Islet precursor cell (in vitro differentiated cells): ENCODE data around the gene FNDC3B.

Experiments used
- DNase-seq: peaks from one replicate; pipeline ENCODE4 v3.0.0-alpha.2; 2018

The FNDC3B gene

DNA sequence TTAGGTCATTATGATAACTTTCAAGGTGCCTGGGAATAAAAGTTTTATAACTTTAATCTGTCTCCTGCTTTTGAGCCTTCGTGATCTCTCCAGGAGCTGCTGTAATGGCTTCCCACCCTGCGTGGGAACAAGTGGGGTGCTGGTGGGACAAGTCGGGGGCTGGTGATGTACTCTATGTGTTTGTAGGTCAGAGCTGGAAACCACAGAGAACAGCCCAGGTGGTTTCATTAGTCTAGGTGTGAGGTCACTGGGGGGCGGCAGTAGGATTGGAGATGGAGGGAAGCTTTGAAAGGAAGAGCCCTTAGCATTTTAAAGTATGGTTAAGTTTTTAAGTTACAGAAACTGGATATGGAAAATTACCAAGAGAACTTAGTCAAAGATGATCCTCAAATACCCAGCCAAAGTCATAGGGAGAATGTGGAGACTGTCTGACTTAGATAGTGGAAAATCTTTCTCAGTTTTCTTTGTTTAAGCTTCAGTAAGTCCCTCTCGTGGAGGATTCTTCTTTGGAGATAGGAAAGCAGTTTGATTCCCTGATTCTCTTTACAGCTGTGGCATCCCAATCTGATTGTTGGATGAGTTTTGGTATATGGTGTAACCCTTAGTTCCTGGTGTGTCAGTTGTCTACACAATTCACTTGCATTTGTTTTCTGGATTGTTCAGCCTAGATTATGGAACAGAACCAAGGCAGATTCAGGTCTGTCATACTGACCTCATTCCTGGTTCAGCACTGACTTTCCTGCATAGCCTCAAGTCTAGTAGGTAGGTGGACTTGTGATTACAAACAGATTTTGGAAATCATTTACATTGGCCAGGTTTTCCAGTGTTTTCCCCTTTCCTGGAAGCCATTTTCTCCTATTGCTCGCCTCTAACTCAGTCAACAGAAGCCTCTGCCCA, 115.6 kb downstream of the FNDC3B start:
- no peak for DNase-seq

DNA sequence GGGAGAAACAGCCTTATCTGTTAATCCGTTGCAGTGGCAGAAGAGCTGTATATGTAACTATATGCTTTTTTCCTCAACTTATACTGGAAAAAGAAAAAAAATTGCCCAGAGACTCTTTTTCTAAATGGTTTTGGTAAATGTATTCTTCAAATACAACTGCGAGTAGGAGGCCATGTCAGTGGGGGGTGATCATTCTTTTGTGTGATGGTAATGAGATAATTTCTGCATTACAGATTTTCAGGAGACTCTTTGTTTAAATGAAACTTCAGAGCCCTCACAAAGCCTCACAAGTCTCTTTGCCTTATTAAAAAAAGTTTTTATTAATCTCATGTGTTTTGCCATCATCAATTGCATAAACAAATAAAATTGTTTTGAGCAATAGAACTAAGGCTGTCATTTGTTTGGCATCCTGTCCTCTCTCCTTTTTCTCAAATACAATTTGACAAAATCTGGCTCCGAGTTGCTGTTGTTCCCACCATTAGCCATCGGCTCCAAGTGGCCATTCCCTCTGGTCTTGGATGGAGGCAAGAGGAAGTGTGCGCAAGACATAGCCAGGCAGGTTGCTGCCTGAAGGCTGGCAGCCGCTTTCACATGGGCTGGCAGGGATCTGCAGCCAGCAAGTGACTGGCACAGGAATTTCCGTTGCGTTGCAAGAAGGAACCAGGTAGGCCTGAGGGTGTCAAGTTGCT, 116.7 kb downstream of the FNDC3B start:
- DNase-seq, result no peak

DNA sequence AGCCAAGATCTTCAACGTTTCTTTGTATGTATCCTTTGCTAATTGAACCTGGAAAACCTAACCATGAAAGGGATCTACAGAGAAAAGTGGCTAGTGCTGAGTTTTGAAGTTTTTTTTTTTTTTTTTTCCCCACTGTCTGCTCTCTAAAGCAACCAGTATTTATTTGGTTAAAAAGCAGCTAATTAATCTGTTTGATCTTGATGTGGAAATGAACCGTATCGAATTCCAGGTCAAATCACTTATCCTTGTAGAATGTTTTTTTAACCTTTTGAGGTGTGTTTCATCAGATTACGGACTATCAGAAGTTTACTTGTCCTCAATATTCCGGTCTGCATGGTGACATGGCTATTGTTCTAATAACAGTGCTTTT, 117.2 kb downstream of the FNDC3B start:
- DNase-seq, result no peak

DNA sequence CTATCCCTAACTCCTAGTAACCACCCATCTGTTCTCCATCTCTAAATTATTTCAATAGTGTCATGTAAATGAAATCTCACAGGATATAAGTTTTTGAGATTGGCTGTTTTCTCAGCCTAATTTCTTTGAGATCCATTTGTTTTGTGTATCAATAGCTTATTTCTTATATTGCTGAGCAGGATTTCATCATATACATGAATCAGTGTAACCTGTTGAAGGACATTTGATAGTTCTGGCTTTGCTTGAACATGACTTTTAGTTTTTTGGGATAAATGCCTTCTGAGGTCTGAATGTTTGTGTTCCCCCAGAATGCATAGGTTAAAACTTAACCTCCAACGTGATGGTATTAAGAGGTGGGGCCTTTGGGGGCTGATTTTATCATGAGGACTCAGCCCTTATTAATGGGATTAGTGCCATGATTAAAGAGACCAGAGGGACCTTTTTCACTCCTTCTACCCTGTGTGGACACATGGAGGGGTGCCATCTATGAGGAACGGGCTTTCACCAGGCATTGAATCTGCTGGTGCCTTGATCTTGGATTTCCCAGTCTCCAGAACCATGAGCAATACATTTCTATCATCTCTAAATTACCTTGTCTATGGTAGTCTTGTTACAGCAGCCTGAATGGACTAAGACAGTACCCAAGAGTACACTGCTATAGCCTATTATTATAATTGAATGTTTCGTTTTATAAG, 118.3 kb downstream of the FNDC3B start:
- no peak for DNase-seq

DNA sequence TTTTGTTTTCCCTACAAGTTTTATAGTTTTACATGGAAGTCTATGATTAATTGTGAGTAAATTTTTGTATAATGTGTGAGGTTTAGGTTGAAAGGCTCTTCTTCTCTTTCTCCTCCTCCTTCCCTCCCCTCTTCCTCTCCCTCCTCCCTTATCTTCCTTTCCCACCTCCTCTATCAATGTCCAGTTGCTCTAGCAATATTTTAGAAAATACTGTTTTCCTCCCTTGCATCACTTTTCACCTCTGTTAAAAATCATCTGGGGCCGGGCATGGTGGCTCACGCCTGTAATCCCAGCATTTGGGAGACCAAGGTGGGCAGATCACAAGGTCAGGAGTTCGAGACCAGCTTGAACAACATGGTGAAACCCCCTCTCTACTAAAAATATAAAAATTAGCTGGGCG, 119.4 kb downstream of the FNDC3B start:
- no peak for DNase-seq

DNA sequence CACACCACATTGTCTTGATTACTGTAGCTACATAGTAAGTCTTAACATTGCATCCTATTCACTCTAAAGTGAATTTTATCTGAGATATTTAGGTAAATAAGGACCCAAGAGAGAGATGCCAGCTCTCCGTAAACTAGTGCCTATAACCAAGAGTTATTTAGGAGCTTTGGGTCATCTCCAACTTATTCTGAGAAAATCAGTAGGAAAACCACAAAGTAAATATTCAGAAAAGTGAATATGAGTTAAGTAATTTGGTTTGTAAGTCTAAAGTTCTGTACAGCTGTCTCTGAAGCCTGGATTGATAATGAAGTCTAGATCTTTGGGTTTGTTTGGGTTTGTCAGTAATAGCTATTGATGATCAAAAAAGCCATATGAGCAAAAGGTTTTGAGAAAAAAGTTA, 120.0 kb downstream of the FNDC3B start:
- no peak for DNase-seq

DNA sequence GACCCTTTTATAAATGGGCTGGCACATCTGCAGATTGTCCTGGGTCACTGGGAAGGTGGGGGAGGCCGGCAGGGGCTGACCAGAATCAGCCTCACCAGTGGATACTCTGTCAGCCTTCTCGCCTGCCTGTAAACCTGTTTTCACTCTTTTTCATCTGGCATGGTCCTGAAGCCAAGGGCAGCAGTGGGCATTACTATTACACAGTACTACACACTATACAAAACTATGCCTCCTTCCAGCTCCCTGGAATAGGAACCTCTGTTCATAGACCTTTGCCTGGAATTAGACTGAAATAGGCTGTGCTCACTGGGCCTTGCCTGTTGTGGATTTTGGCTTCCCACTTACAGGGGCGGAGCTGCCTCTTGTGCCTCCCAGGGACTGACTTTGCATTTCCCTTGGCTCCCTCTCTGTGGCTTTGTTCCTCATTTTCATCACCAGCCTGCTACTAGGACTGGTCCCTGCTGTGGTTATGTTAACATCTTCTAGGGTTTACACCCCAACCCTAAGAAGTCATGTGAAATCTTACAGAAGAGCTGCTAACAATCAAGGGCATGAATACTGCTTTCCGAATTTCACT, 120.7 kb downstream of the FNDC3B start:
- DNase-seq, result no peak

DNA sequence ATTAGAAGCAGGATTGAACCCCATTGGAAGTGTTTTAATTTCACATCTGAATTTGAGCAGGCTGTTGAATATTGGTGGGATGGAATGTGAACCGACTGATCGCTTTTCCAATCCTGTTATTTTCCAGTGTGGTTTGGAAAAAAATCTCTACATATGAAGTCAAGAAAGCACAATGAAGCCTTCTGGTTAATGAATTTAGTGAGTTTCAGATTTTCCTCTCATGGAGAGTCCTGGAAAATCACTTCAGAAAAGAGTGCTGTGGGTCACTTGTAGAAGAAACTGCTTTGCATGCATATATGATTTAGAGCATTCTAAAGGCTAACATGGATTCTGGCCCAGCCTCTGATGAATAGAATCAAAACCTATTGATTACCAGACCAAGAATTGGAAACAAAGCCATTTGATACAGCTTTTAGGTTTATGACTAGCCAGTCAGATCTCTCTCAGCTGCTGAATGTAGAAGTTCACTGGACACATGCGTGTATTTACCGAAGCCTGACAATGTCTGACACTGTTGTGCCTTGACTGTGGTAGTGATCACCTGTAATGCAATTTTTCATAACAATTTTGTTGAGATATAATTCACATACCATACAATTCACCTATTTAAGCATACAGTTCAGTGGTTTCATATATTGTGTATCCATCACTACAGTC, 121.9 kb downstream of the FNDC3B start:
- DNase-seq, result no peak

DNA sequence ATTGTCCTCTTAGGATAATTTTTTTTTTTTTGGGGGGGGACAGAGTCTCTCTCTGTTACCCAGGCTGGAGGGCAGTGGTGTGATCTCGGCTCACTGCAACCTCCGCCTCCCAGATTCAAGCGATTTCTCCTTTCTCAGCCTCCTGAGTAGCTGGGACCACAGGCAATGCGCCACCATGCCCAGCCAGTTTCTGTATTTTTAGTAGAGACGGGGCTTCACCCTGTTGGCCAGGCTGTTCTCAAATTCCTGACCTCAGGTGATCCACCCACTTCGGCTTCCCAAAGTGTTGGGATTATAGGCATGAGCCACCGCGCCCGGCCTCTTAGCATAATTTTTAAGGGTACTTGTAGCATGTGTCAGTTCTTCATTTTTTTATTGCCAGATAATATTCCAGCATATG, 122.6 kb downstream of the FNDC3B start:
- no peak for DNase-seq

DNA sequence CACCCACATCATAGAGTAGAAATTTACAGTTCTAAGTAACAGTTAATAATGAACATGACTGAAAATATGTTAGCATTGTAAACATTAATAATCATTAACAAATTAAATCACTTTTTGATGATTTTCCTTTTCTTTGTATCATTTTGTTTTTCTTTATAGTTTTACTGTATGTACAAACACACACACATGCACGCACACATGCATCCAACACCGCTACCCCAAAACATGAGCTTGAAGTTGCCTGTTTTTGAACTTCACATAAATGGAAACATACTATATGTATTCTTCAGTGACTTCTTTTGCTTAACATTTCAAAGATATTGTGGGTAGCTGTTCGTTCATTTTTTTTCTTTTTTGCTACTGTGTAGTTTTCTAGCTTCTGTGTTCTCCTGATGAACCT, 123.9 kb downstream of the FNDC3B start:
- no peak for DNase-seq

DNA sequence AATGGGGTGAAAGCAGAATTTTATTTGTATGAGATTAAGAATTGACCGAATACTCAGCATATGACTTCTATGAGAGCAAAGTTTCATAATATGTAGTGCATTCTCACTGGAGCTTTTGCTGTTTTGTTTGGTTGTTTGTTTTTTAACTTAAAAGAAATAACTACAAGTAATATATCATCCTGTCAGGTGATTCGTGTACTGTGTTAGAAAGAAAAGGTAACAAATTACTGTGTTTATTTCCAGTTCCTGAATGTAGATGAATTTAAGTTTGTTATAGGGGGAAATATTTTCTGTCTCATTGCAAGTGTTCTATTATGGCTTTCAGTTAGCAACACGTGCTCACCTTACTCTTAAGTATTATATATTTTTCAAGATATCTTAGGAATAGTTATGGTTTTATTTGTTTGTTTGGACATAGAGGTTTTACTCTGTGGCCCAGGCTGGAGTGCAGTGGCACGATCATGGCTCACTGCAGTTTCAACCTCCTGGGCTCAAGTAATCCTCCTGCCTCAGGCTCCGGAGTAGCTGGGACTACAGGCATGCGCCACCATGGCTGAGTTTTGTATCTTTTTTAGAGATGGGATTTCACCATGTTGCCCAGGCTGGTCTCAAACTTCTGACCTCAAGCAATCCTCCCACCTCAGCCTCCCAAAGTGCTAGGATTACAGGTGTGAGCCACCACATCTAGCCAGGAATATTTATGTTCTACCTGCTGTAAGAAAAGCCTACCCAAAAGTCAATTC, 125.4 kb downstream of the FNDC3B start:
- DNase-seq, result no peak

DNA sequence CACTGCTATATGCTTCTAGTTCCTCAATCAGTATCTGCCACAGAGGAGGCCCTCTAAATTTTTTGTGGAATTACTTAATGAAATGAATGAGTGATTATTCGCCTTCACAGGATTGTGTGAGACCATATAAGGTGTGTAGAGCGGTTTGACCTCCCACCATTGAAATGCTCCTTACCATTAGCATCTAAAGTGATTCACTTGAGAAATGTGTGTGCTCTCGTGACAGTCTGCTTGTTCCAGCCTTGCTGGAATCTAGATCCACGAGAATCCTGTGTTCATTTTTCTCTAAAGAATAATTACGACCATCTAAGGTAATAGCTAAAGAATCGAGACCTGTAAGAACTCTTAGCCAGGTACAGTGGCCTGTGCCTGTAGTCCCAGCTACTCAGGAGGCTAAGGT, 126.9 kb downstream of the FNDC3B start:
- DNase-seq, result no peak

DNA sequence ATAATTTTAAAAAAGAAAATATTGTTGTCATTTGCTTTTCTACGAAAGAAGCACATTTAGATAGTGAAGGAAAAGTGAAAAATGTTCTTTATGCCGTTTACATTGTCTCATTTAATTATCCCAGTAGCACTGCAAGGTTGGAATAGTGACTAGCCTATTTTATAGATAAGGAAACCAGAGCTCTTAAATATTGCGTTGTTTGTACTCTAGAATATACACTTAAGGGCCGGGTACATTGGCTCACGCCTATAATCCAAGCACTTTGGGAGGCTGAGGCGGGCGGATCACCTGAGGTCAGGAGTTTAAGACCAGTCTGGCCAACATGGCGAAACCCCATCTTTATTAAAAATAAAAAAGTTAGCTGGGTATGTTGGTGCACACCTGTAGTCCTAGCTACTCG, 127.5 kb downstream of the FNDC3B start:
- DNase-seq, result no peak

DNA sequence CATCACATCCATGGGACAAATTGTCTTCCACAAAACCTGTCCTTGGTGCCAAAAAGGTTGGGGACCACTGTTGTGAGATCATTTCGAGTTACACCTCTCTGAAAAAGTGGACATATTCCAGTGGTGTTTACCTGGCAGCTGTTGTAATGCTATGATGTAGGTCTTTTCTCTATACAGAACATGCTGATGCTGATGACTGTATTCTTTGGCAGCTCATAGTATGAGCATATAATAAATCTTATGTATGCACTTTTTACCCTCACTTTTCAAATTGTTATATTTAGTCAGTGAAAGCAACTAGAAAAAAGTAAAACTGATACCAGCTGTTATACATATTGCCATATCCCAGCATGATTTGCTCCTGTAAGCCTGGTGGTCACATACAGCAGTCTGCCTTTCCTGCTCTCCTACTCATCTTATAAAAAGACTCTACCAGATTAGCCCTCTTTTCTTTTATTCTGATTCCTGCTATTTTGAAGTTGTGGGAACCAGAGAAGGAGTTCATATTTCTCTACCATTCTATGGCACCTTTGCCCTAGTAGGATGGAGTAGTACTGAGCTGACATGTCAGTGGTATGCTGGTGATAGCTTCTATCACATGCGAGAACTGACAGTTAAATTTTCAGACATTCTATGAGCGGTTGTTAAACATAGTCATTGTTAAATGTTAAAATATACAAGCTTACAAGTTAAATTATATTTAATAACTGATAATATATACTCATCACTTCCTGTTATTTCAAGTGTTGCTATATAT, 128.7 kb downstream of the FNDC3B start:
- no peak for DNase-seq

DNA sequence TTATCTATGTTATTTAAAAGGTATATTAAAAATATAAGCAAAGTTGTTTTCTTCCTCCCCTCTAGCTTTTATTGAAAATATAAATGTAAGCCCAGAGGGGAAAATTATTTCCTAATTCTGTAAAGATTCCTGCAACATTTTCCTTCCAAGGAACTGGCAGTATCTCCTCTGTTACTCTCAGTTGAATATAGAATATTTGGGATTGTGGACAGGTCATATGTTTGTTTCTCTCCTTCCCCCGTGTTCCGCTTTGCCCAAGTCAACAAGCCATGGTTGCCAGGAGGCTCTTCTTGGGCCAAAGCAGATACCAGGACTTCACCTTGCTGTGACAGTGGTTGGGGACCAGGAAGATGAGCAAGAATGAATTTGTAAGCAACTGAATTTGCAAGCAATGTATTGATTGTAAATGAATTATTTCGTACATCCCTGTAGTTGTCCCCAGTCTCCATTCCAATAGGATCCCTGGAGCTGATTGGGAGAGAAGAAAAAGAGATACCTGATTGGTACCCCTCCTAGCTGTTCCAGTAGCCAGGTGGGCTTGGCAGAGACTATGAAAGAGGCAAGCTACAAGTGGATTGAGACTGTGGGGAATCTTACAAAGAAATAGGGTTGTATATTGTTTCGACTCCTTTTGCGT, 130.8 kb downstream of the FNDC3B start:
- no peak for DNase-seq

DNA sequence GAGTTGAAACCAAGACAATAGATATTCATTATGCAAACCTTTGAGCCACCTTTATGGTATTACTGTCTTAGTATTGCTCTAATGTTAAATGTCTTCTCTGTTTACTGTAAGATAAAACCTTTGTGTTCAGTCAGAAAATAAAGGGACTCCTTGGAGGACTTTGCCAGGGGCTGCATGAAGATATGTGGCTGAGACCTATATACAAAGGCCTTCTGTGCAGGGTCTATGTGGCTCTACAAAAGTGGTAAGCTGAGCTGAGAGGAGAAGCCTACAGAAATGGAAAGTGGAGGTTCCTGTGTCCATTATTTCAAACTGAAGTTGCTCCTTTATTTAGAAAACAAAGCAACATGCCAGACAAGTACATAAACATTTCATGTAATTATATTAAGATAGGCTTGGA, 131.5 kb downstream of the FNDC3B start:
- no peak for DNase-seq

DNA sequence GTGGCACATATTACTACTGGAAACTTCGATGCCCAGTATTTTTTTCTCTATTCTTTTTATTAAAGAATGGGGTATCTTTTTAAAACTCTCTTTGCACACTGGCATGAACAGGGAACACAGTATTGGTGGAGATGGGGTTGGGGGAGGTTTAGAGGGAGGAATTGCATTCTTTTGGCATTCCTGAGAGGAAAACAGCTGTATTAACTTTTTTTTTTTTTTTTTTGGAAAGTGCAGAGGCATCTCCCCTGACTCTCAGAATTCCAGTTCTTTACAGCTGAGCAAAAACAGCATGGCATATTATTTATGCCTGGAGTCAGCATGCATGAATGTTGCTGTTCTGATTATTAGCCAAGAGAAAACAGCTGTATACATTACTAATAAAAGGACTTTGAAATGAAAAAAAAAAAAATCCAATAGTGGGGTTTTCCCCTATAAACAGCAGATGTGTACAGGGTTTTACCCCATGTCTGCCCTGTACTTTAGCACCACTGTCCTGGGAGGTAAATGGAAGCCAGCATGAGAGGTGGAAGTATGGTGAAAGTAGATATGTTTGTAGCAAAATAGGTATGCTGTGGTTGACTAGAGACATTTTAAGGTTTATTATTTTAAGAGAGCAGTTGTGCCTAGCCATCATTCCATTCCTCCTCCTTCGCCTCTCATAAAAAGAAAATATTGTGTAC, 132.2 kb downstream of the FNDC3B start:
- no peak for DNase-seq

DNA sequence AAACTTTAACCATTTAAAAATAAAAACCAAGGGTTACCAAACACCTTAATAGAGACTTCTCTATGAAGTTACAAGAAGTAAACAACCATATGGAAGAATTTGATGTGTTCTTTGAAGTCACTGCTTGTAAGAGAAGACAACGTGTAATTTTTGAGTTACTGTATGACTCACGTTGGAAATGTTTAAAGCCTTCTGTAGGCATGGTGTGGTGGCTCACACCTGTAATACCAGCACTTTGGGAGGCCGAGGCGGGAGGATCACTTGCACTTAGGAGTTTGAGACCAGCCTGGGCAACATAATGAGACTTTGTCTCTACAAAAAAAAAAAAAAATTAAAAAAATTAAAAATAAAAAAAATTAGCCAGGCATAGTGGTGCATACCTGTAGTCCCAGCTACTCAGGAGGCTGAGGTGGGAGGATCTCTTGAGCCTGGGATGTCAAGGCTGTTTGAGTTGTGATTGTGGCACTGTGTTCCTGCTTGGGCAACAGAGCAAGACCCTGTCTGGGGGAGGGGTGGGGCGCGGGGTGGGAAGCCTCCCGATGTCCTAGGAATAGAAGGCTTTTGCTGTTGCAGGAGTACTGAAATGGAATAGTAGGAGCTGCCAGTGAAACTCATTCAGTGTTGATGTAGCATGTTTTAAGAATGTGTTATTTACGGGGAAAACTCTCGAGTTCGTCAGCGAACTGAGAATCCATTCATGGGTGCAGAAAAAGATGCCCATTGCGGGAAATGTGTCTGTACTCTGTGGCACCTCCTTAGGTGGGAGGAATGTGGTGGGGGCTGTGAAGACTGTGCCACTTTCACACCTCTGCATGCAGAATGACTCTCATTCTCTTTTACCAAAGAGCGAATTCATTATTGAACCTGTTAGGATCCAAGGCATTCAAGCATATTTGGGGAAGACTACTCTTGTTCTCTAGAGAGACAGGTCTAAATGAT, 134.2 kb downstream of the FNDC3B start:
- DNase-seq, result no peak
